ENCODE data around the gene WAPL.

The WAPL gene

GRCh38 chr10:86413046-86413728 lies 108.4 kb downstream of the WAPL start:
- DNase-seq = no peak

GRCh38 chr10:86411852-86412560 lies 109.6 kb downstream of the WAPL start:
- DNase-seq = no peak

- DNase-seq = peak in 5 of 51 donors; percentile 5 to 32 (median 13)
Measured at GRCh38 chr10:86411281-86411841, 110.2 kb downstream of the WAPL start.

- DNase-seq = no peak
Measured at GRCh38 chr10:86410542-86411124, 111.0 kb downstream of the WAPL start.

- DNase-seq = no peak
Measured at GRCh38 chr10:86409183-86409582, 112.4 kb downstream of the WAPL start.

GRCh38 chr10:86403183-86403797 lies 118.3 kb downstream of the WAPL start:
- no peak for DNase-seq

- peak in 6 of 51 donors; percentile 8 to 55 (median 22) for DNase-seq
Measured at GRCh38 chr10:86402283-86402941, 119.2 kb downstream of the WAPL start.

GRCh38 chr10:86401588-86402282 lies 119.9 kb downstream of the WAPL start:
- DNase-seq = peak in 9 of 51 donors; percentile 7 to 55 (median 30)

GRCh38 chr10:86400705-86401587 lies 120.6 kb downstream of the WAPL start:
- DNase-seq = peak in 18 of 51 donors; percentile 14 to 61 (median 38)

GRCh38 chr10:86399879-86400704 lies 121.5 kb downstream of the WAPL start:
- peak; percentile 42 to 97 (median 84) for DNase-seq

- no peak for DNase-seq
Measured at GRCh38 chr10:86399514-86399878, 122.1 kb downstream of the WAPL start.

GRCh38 chr10:86397120-86397519 lies 124.5 kb downstream of the WAPL start:
- DNase-seq = no peak

GRCh38 chr10:86393862-86394455 lies 127.6 kb downstream of the WAPL start:
- no peak for DNase-seq

- no peak for DNase-seq
Measured at GRCh38 chr10:86393362-86393761, 128.2 kb downstream of the WAPL start.

- DNase-seq = no peak
Measured at GRCh38 chr10:86392723-86393094, 128.9 kb downstream of the WAPL start.

GRCh38 chr10:86391986-86392722 lies 129.4 kb downstream of the WAPL start:
- no peak for DNase-seq

- DNase-seq = no peak
Measured at GRCh38 chr10:86391236-86391840, 130.3 kb downstream of the WAPL start.

All from hypothalamus (tissue), 51 donors.